ENCODE measurements around the gene RCOR2. TPM values are rescaled to one million over a fixed set of nuclear protein-coding genes. Genes with fewer than 3 reads are reported as not detected.

The RCOR2 gene
- polyA plus RNA-seq, 1 donor from 2014 or later = 41.5 TPM

DNA sequence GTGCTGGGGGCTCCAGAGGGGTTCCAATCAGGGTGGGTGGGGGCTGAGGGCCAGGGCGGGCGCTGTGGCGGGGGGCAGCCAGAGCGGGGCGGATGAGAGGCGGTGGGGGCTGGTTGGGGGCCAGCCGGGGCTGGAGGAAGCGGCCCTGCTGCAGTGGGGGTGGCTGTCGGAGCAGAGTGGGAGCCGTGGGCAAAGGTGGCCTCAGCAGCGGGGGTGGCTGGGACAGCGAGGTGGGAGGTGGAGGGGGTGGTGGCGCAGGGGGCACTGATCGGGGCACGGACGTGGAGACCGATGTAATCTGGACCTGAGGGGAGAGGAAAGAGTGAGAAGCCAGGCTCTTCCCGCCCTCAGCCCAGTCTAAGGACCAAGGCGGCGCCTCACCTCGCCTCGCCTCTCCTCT, 5.1 kb downstream of the RCOR2 start:
- Histone ChIP-seq H3K36me3 (ENCODE audit: insufficient read depth, low read length) (peaks cover 6% of the 10 kb centered on the region), H3K9me2 (ENCODE audit: insufficient read depth, low read length) (no peaks in the 10 kb centered on the region), H4K20me1 (ENCODE audit: insufficient read depth) (peaks cover 7% of the 10 kb centered on the region), H3K4me2 (ENCODE audit: low read length) (no peak overlapping the region), H3K4me3 (ENCODE audit: low read length) (no peak overlapping the region), H3K9ac (ENCODE audit: low read length) (no peak overlapping the region), H3K27ac (ENCODE audit: low read length) (no peak overlapping the region), H3K27me3 (ENCODE audit: insufficient read depth, low read depth, low read length) (no peaks in the 10 kb centered on the region), H2AFZ (ENCODE audit: low read depth, low read length) (no peak overlapping the region), H3F3A (ENCODE audit: insufficient read depth, low read length, poor library complexity, severe bottlenecking) (no peaks in the 10 kb centered on the region), H3K79me2 (replicated peaks; ENCODE audit: insufficient read depth, low read length) (peaks cover 30% of the 10 kb centered on the region), H3K9me3 (ENCODE audit: low read length) (no peaks in the 10 kb centered on the region)
- no peak for TF ChIP-seq POLR2AphosphoS5 (IDR thresholded peaks at IDR 0.05)

DNA sequence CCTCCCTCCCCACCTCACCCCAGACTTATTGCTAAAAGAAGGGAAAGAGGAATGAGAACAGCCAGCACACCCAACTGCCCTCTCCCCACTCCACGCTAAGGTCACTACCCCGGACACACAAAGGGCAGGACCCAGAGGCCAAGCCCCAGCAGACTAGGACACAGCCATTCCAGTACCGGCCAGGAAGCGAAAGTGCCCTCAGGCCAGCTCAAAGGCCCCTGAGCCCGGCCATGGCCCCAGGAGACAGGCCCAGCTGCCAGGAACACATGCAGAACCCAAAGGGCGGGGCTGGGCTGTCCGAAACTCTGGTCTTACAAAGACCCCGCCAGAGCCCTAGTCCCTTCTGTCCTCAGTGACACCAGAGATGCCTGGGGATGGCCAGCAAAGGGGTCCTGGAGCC, 5.5 kb downstream of the RCOR2 start:
- H3F3A ChIP-seq (ENCODE audit: insufficient read depth, low read length, poor library complexity, severe bottlenecking) = no peaks in the 10 kb centered on the region
- H3K79me2 ChIP-seq (replicated peaks; ENCODE audit: insufficient read depth, low read length) = peaks cover 27% of the 10 kb centered on the region
- H2AFZ ChIP-seq (ENCODE audit: low read depth, low read length) = no peak overlapping the region
- H3K9ac ChIP-seq (ENCODE audit: low read length) = no peak overlapping the region
- H3K36me3 ChIP-seq (ENCODE audit: insufficient read depth, low read length) = peaks cover 6% of the 10 kb centered on the region
- H3K27ac ChIP-seq (ENCODE audit: low read length) = no peak overlapping the region
- no peak overlapping the region for H3K4me3 ChIP-seq (ENCODE audit: low read length)
- H3K9me2 ChIP-seq (ENCODE audit: insufficient read depth, low read length) = no peaks in the 10 kb centered on the region
- H3K9me3 ChIP-seq (ENCODE audit: low read length) = no peaks in the 10 kb centered on the region
- TF ChIP-seq, protein P1, sequence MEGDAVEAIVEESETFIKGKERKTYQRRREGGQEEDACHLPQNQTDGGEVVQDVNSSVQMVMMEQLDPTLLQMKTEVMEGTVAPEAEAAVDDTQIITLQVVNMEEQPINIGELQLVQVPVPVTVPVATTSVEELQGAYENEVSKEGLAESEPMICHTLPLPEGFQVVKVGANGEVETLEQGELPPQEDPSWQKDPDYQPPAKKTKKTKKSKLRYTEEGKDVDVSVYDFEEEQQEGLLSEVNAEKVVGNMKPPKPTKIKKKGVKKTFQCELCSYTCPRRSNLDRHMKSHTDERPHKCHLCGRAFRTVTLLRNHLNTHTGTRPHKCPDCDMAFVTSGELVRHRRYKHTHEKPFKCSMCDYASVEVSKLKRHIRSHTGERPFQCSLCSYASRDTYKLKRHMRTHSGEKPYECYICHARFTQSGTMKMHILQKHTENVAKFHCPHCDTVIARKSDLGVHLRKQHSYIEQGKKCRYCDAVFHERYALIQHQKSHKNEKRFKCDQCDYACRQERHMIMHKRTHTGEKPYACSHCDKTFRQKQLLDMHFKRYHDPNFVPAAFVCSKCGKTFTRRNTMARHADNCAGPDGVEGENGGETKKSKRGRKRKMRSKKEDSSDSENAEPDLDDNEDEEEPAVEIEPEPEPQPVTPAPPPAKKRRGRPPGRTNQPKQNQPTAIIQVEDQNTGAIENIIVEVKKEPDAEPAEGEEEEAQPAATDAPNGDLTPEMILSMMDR (IDR thresholded peaks at IDR 0.05; ENCODE audit: poor library complexity, severe bottlenecking) = no peak
- TF ChIP-seq EP300 (conservative IDR thresholded peaks at IDR 0.05; ENCODE audit: poor library complexity, severe bottlenecking) = no peak
- no peak for TF ChIP-seq SMC3 (conservative IDR thresholded peaks at IDR 0.05; ENCODE audit: poor library complexity)
- TF ChIP-seq MXI1 (conservative IDR thresholded peaks at IDR 0.05; ENCODE audit: poor library complexity, severe bottlenecking) = no peak
- no peak for TF ChIP-seq POLR2AphosphoS5 (IDR thresholded peaks at IDR 0.05)
- TF ChIP-seq, protein P2, sequence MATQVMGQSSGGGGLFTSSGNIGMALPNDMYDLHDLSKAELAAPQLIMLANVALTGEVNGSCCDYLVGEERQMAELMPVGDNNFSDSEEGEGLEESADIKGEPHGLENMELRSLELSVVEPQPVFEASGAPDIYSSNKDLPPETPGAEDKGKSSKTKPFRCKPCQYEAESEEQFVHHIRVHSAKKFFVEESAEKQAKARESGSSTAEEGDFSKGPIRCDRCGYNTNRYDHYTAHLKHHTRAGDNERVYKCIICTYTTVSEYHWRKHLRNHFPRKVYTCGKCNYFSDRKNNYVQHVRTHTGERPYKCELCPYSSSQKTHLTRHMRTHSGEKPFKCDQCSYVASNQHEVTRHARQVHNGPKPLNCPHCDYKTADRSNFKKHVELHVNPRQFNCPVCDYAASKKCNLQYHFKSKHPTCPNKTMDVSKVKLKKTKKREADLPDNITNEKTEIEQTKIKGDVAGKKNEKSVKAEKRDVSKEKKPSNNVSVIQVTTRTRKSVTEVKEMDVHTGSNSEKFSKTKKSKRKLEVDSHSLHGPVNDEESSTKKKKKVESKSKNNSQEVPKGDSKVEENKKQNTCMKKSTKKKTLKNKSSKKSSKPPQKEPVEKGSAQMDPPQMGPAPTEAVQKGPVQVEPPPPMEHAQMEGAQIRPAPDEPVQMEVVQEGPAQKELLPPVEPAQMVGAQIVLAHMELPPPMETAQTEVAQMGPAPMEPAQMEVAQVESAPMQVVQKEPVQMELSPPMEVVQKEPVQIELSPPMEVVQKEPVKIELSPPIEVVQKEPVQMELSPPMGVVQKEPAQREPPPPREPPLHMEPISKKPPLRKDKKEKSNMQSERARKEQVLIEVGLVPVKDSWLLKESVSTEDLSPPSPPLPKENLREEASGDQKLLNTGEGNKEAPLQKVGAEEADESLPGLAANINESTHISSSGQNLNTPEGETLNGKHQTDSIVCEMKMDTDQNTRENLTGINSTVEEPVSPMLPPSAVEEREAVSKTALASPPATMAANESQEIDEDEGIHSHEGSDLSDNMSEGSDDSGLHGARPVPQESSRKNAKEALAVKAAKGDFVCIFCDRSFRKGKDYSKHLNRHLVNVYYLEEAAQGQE (IDR thresholded peaks at IDR 0.05; ENCODE audit: borderline replicate concordance) = no peak
- TF ChIP-seq RAD21 (conservative IDR thresholded peaks at IDR 0.05) = no peak
- TF ChIP-seq EZH2 (IDR thresholded peaks at IDR 0.05; ENCODE audit: borderline replicate concordance, insufficient read depth, low read length, poor library complexity, severe bottlenecking) = no peak
- no peak for TF ChIP-seq TAF1 (IDR thresholded peaks at IDR 0.05; ENCODE audit: low read depth)
- H3K4me2 ChIP-seq (ENCODE audit: low read length) = no peak overlapping the region
- peaks cover 7% of the 10 kb centered on the region for H4K20me1 ChIP-seq (ENCODE audit: insufficient read depth)
- H3K27me3 ChIP-seq (ENCODE audit: insufficient read depth, low read depth, low read length) = no peaks in the 10 kb centered on the region

DNA sequence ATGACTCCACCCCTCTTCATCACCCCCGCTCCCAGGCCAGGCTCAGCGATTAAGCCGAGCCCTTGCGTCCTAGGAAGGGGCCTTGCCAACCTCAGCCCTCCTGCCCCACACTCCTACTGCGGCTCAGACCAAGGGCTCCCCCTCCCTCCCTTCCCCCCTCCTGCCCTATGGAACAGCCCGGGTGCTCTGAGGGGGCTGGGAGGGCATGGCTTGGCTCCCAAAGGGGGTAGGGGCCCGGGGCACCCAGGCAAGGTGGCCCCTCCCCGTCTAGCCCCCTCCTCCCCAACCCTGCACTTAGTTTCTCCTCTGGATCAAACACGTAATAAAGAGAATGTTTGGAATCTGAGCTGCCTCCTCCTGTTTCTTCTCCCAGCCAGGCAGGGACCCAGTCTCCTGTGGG, 6.3 kb downstream of the RCOR2 start:
- Histone ChIP-seq H3K9ac (ENCODE audit: low read length) (no peak overlapping the region), H3K4me3 (ENCODE audit: low read length) (no peak overlapping the region), H3K36me3 (ENCODE audit: insufficient read depth, low read length) (peaks cover 6% of the 10 kb centered on the region), H3K9me2 (ENCODE audit: insufficient read depth, low read length) (no peaks in the 10 kb centered on the region), H3K9me3 (ENCODE audit: low read length) (no peaks in the 10 kb centered on the region), H3K79me2 (replicated peaks; ENCODE audit: insufficient read depth, low read length) (peaks cover 20% of the 10 kb centered on the region), H3K27ac (ENCODE audit: low read length) (no peak overlapping the region), H3K4me2 (ENCODE audit: low read length) (no peak overlapping the region), H3F3A (ENCODE audit: insufficient read depth, low read length, poor library complexity, severe bottlenecking) (no peaks in the 10 kb centered on the region), H3K27me3 (ENCODE audit: insufficient read depth, low read depth, low read length) (no peaks in the 10 kb centered on the region), H4K20me1 (ENCODE audit: insufficient read depth) (peaks cover 7% of the 10 kb centered on the region), H2AFZ (ENCODE audit: low read depth, low read length) (no peak overlapping the region)
- no peak for TF ChIP-seq EZH2 (IDR thresholded peaks at IDR 0.05; ENCODE audit: borderline replicate concordance, insufficient read depth, low read length, poor library complexity, severe bottlenecking)
- TF ChIP-seq, protein P1 (IDR thresholded peaks at IDR 0.05; ENCODE audit: poor library complexity, severe bottlenecking) = no peak
- no peak for TF ChIP-seq TAF1 (IDR thresholded peaks at IDR 0.05; ENCODE audit: low read depth)
- no peak for TF ChIP-seq SMC3 (conservative IDR thresholded peaks at IDR 0.05; ENCODE audit: poor library complexity)
- TF ChIP-seq MXI1 (conservative IDR thresholded peaks at IDR 0.05; ENCODE audit: poor library complexity, severe bottlenecking) = no peak
- TF ChIP-seq EP300 (conservative IDR thresholded peaks at IDR 0.05; ENCODE audit: poor library complexity, severe bottlenecking) = no peak
- no peak for TF ChIP-seq RAD21 (conservative IDR thresholded peaks at IDR 0.05)
- TF ChIP-seq, protein P2 (IDR thresholded peaks at IDR 0.05; ENCODE audit: borderline replicate concordance) = no peak
- no peak for TF ChIP-seq POLR2AphosphoS5 (IDR thresholded peaks at IDR 0.05)

Measured in neural cell (in vitro differentiated cells).